Kidney (tissue), 14 donors: ENCODE results near the gene BTC. TPM values are rescaled to one million over a fixed set of nuclear protein-coding genes. Genes with fewer than 3 reads are reported as not detected.

Experiments used
- DNase-seq, 5 donors: peaks; one replicate each; pipeline ENCODE4 v3.0.0-alpha.2; 2013 to 2020
- FAIRE-seq: peaks from 2 replicates; lab custom pipeline; 2012; peaks lifted over from hg19 to GRCh38; lab: Jason Lieb, UNC
- H3K27ac ChIP-seq, 2 donors: one replicate each; pipeline ENCODE4 v1.7.0; 2013; ENCODE audit warnings: low read depth in 2 of 2, low read length in 2 of 2, inconsistent platforms in 1 of 2
- H3K27me3 ChIP-seq: one replicate; pipeline ENCODE4 v1.7.1; 2013; ENCODE audit warnings: low read length, inconsistent platforms; ENCODE audit not compliant: control insufficient read depth, insufficient read depth
- H3K36me3 ChIP-seq, 3 donors: one replicate each; pipeline versions ENCODE4 v1.7.0 to v1.7.1; 2013; ENCODE audit warnings: low read length in 3 of 3, control low read depth in 1 of 3, inconsistent platforms in 1 of 3; ENCODE audit not compliant: insufficient read depth in 3 of 3, control insufficient read depth in 2 of 3
- H3K4me1 ChIP-seq, 3 donors: one replicate each; pipeline versions ENCODE4 v1.7.0 to v1.7.1; 2013; ENCODE audit warnings: low read length in 3 of 3, inconsistent platforms in 1 of 3, low read depth in 1 of 3; ENCODE audit not compliant: control insufficient read depth in 2 of 3, insufficient read depth in 2 of 3
- H3K4me3 ChIP-seq, 3 donors: one replicate each; pipeline versions ENCODE4 v1.7.0 to v1.8.1; 2013; ENCODE audit warnings: low read length in 3 of 3, control low read depth in 1 of 3, inconsistent platforms in 1 of 3
- H3K9ac ChIP-seq, 3 donors: one replicate each; pipeline versions ENCODE4 v1.7.0 to v1.7.1; 2013; ENCODE audit warnings: low read length in 3 of 3, control low read depth in 1 of 3, inconsistent platforms in 1 of 3
- H3K9me3 ChIP-seq, 3 donors: one replicate each; pipeline versions ENCODE4 v1.7.0 to v1.7.1; 2013; ENCODE audit warnings: low read length in 3 of 3, control low read depth in 1 of 3, inconsistent platforms in 1 of 3; ENCODE audit not compliant: control insufficient read depth in 2 of 3, insufficient read depth in 1 of 3
- intact Hi-C: fragments of 100-400 bp; cut with DNase I; formaldehyde crosslinking; loops from one replicate; pipeline ENCODE4 v1.11.1; 2022
- polyA plus RNA-seq: library from polyadenylated mRNA; stranded (reverse); fragments of 350-450 nt; fragmentation: Illumina TruSeq; extraction: RNeasy Lipid Tissue Mini Kit (QIAGEN cat#74804); gene quantifications from one replicate; pipeline ENCODE4 v1.2.3, GENCODE V29; 2014; ENCODE audit warnings: low read depth, low replicate concordance; ENCODE audit not compliant: insufficient read depth
- total RNA-seq: library from RNA; stranded (reverse); fragmentation: NEBNext Ultra II Directional; extraction: Animal tissue kit (Norgen Biotek cat#: 25700); gene quantifications from one replicate; pipeline ENCODE4 v1.2.1, GENCODE V29; 2021
- TF ChIP-seq, protein P1 (sequence below): IDR thresholded peaks from 3 replicates; pipeline ENCODE4 v1.5.1; 2012; ENCODE audit warnings: mild to moderate bottlenecking, moderate library complexity, borderline replicate concordance; ENCODE audit not compliant: insufficient read depth; ENCODE audit errors: extremely low read depth
- donor health status: control.
- donor health status: control.
- donor health status: control.
- donor health status: control.
- donor health status: control.
- donor health status: DM: yes; HTN: yes; CAD: no.
- donor health status: Normal renal cell carcinoma (clear cell type).

Gene BTC
- total and polyA plus RNA-seq, 2 donors from 2014 or later = 6.0 TPM

DNA sequence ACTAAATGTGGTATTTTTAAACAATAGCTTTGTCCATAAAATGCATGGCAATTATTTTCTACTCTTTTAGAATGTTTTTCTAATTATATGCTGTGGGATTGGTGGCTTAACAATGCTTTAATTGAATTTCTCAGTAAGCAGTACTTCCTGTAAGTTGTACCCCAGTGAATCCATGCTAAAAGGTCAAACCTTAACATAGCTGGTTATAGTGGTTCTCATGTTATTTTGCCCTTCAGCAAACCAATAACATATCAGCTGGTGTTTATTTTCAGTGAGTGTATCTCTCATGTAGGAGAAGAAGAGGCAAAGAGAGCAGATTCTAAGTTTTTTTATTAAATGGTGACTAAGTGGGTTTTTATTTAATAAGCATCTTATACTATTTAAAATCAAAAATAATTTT lies 41.5 kb downstream of the BTC start:
- Histone ChIP-seq H3K9ac (no peak overlapping the region), H3K4me3 (no peak overlapping the region), H3K36me3 (no peaks in the 10 kb centered on the region), H3K27me3 (no peaks in the 10 kb centered on the region), H3K27ac (no peak overlapping the region), H3K4me1 (no peaks in the 10 kb centered on the region), H3K9me3 (no peaks in the 10 kb centered on the region)
- TF ChIP-seq, protein P1, sequence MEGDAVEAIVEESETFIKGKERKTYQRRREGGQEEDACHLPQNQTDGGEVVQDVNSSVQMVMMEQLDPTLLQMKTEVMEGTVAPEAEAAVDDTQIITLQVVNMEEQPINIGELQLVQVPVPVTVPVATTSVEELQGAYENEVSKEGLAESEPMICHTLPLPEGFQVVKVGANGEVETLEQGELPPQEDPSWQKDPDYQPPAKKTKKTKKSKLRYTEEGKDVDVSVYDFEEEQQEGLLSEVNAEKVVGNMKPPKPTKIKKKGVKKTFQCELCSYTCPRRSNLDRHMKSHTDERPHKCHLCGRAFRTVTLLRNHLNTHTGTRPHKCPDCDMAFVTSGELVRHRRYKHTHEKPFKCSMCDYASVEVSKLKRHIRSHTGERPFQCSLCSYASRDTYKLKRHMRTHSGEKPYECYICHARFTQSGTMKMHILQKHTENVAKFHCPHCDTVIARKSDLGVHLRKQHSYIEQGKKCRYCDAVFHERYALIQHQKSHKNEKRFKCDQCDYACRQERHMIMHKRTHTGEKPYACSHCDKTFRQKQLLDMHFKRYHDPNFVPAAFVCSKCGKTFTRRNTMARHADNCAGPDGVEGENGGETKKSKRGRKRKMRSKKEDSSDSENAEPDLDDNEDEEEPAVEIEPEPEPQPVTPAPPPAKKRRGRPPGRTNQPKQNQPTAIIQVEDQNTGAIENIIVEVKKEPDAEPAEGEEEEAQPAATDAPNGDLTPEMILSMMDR = no peak
- FAIRE-seq (no peak), DNase-seq (no peak)
- intact Hi-C loops = no loop called here

DNA sequence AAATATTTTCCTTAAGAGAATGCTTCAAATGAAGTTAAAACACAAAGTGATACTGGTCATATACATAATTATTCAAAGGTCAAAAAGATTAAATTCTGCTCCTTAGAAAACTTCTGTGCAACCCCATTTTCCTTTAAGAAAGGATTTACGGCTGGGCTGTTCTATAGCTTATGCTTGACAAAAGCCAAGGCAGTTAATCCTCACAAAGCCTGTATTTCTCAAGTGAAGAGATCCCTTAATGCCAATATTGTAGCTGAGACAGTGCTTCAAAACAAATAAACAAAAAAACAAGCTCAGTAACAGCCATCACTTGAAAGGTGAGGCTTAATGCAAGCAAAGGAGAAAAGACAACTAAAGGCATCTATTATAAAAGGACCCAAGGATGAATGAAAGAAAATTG lies 42.5 kb downstream of the BTC start:
- Histone ChIP-seq H3K27me3 (no peaks in the 10 kb centered on the region), H3K36me3 (no peaks in the 10 kb centered on the region), H3K4me3 (no peak overlapping the region), H3K9me3 (no peaks in the 10 kb centered on the region), H3K4me1 (no peaks in the 10 kb centered on the region), H3K27ac (no peak overlapping the region), H3K9ac (no peak overlapping the region)
- DNase-seq = no peak
- intact Hi-C loops = no loop called here
- no peak for FAIRE-seq
- TF ChIP-seq, protein P1 = no peak

DNA sequence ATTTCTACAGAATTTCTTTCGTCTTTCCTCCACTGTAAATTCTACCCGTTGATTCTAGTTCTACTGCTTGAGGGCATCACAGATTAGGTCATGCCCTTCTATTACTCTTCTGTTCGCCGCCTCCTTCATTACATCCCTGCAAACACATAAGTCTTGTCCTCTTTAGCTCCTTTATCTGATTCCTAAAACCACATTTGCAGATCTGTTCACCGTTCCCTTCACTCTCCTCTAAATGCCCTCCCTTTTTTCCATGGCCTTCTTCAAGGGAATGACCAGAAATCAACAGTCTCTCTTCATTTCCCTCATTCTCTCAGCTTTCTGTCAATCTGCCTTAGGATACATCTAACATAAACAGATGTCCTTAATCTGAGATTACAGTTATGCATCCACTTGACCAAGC lies 43.1 kb downstream of the BTC start:
- intact Hi-C loops = no loop called here
- H3K27me3 ChIP-seq = no peaks in the 10 kb centered on the region
- H3K36me3 ChIP-seq = no peaks in the 10 kb centered on the region
- DNase-seq (no peak), FAIRE-seq (no peak)
- H3K27ac ChIP-seq = no peak overlapping the region
- H3K4me1 ChIP-seq = no peaks in the 10 kb centered on the region
- no peak overlapping the region for H3K9ac ChIP-seq
- TF ChIP-seq, protein P1 = no peak
- H3K4me3 ChIP-seq = no peak overlapping the region
- no peaks in the 10 kb centered on the region for H3K9me3 ChIP-seq

DNA sequence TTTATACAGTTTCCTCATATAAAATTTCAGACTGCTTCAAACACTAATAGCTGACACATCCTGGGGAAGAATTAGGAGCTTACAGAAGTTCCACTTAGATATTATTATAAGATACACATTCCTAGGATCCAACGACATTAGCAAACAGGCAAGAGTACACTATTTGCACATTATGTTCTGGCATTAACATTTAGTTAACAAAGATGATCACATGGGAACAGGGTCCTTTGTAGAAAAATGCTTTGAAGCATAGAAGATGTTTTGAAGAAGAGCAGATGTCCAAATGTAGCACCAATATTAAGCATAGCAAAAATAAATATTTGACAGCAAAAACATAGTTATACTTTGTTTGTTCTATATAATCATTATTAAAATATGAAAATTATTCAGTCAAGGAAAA lies 52.1 kb downstream of the BTC start:
- no peak for DNase-seq
- no peak overlapping the region for H3K9ac ChIP-seq
- H3K36me3 ChIP-seq = no peaks in the 10 kb centered on the region
- H3K4me3 ChIP-seq = no peak overlapping the region
- no peak for FAIRE-seq
- H3K9me3 ChIP-seq = no peaks in the 10 kb centered on the region
- H3K27ac ChIP-seq = no peak overlapping the region
- TF ChIP-seq, protein P1 = no peak
- H3K27me3 ChIP-seq = no peaks in the 10 kb centered on the region
- no peaks in the 10 kb centered on the region for H3K4me1 ChIP-seq
- intact Hi-C loops = no loop called here
